WERI-Rb-1 (cell line): ENCODE measurements around the gene PDGFA.

Source experiments
- DNase-seq: peaks from one replicate; pipeline ENCODE4 v3.0.0-alpha.2; 2020
- H3K27ac ChIP-seq: fragments of 250-450 bp; sonication (Bioruptor Pico); 2 replicates; pipeline ENCODE4 v1.5.1; 2020; ENCODE audit warnings: mild to moderate bottlenecking, moderate library complexity
- H3K27me3 ChIP-seq: fragments of 250-450 bp; sonication (Bioruptor Pico); 2 replicates; pipeline ENCODE4 v1.5.1; 2021; ENCODE audit warnings: mild to moderate bottlenecking, low read depth, moderate library complexity; ENCODE audit not compliant: insufficient read depth, severe bottlenecking
- H3K36me3 ChIP-seq: fragments of 250-450 bp; sonication (Bioruptor Pico); 2 replicates; pipeline ENCODE4 v1.5.1; 2020; ENCODE audit warnings: mild to moderate bottlenecking, moderate library complexity
- H3K4me3 ChIP-seq: 2 replicates; pipeline ENCODE4 v1.5.1; 2011; ENCODE audit warnings: low read depth, mild to moderate bottlenecking, control low read depth, low read length
- H3K9me3 ChIP-seq: fragments of 250-450 bp; sonication (Bioruptor Pico); 2 replicates; pipeline ENCODE4 v1.5.1; 2021; ENCODE audit warnings: mild to moderate bottlenecking, moderate library complexity; ENCODE audit not compliant: severe bottlenecking
- TF ChIP-seq, protein P1 (sequence below): IDR thresholded peaks from 2 replicates; pipeline ENCODE4 v1.5.1; 2011; ENCODE audit warnings: low read depth, mild to moderate bottlenecking, control low read depth, inconsistent platforms, low read length

Gene PDGFA

DNA sequence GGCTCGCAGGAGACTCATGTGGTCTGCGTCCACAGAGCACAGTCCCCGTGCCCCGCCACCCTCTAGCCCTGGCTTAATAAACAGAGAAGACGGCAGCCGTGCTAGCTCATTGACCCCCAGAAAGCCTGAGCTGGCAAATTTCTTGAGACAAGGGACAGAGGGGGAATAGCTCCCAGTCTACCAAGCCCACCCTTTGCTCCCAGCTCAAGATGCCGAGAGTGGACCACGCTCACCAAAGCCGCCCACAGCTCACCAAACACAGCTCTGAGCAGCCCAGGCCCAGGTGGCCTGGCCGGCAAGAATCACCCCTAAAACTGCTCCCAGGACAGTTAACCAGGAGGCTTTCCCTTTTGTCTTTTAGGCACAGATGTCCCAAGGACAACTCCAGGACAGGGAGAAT lies 5.4 kb downstream of the PDGFA start:
- no peak for DNase-seq
- H3K9me3 ChIP-seq: no peaks in the 10 kb centered on the region
- no peak overlapping the region for H3K4me3 ChIP-seq
- peaks cover 25% of the 10 kb centered on the region for H3K27me3 ChIP-seq
- TF ChIP-seq, protein P1, sequence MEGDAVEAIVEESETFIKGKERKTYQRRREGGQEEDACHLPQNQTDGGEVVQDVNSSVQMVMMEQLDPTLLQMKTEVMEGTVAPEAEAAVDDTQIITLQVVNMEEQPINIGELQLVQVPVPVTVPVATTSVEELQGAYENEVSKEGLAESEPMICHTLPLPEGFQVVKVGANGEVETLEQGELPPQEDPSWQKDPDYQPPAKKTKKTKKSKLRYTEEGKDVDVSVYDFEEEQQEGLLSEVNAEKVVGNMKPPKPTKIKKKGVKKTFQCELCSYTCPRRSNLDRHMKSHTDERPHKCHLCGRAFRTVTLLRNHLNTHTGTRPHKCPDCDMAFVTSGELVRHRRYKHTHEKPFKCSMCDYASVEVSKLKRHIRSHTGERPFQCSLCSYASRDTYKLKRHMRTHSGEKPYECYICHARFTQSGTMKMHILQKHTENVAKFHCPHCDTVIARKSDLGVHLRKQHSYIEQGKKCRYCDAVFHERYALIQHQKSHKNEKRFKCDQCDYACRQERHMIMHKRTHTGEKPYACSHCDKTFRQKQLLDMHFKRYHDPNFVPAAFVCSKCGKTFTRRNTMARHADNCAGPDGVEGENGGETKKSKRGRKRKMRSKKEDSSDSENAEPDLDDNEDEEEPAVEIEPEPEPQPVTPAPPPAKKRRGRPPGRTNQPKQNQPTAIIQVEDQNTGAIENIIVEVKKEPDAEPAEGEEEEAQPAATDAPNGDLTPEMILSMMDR: no peak
- no peaks in the 10 kb centered on the region for H3K36me3 ChIP-seq
- no peak overlapping the region for H3K27ac ChIP-seq

- TF ChIP-seq, protein P1: no peak
- no peak for DNase-seq
- no peaks in the 10 kb centered on the region for H3K36me3 ChIP-seq
- H3K4me3 ChIP-seq: no peak overlapping the region
- H3K9me3 ChIP-seq: no peaks in the 10 kb centered on the region
- peaks cover 21% of the 10 kb centered on the region for H3K27me3 ChIP-seq
- no peak overlapping the region for H3K27ac ChIP-seq
These were observed 6.0 kb downstream of the PDGFA start for GRCh38 chr7:513521-514166.

- H3K4me3 ChIP-seq: no peak overlapping the region
- no peaks in the 10 kb centered on the region for H3K9me3 ChIP-seq
- H3K27me3 ChIP-seq: peaks cover 14% of the 10 kb centered on the region
- no peaks in the 10 kb centered on the region for H3K36me3 ChIP-seq
- DNase-seq: no peak
- TF ChIP-seq, protein P1: no peak
- no peak overlapping the region for H3K27ac ChIP-seq
These were observed 6.9 kb downstream of the PDGFA start for GRCh38 chr7:512541-513311.

- Histone ChIP-seq H3K27ac (no peak overlapping the region), H3K9me3 (no peaks in the 10 kb centered on the region), H3K36me3 (no peaks in the 10 kb centered on the region), H3K4me3 (no peak overlapping the region), H3K27me3 (peaks cover 11% of the 10 kb centered on the region)
- TF ChIP-seq, protein P1: no peak
- no peak for DNase-seq
These were observed 7.5 kb downstream of the PDGFA start for GRCh38 chr7:512146-512510.

DNA sequence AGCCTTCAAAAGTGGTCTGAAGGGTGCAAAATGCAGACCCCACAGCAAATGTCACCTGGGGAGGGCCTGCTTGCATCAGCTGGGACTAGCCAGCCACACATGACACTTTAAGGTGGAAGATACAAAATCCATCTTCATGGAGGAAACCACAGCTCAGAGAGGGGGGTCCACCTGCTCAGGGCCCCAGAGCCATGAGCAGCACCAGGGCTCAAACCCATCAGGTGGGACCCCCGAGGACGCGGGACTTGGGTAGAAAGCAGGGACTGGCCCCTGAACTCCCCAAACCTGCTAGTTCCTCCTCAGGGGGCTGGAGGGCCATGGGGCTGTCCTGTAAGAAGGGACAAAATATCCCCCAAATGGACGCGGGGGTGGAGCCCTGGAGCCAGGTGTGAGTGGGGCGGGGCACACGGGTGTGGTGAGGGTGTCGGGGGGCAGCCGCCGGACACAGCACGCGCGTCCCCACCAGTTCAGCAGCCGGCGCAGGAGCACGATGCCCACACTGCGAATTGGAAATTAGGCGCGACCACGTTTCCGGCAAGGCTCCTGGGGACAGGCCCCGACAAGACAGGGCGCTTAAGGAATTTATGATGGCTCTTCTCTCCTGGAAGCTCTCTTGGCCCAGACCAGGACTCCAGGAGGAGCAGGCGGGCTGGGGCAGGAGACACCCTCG lies 8.0 kb downstream of the PDGFA start:
- Histone ChIP-seq H3K36me3 (no peaks in the 10 kb centered on the region), H3K9me3 (no peaks in the 10 kb centered on the region), H3K27me3 (peaks cover 11% of the 10 kb centered on the region), H3K27ac (no peak overlapping the region), H3K4me3 (no peak overlapping the region)
- TF ChIP-seq, protein P1: no peak
- no peak for DNase-seq
